IPS DF 6.9 (cell line): ENCODE results near the gene GRM4.

Source experiments
- DNase-seq: peaks from one replicate; pipeline ENCODE4 v3.0.0-alpha.2; 2013; ENCODE audit warnings: low read depth, low spot score
- H3K27ac ChIP-seq: one replicate; pipeline ENCODE4 v1.5.1; 2013; ENCODE audit warnings: low read length, control low read depth
- H3K27me3 ChIP-seq: 2 replicates; pipeline ENCODE4 v1.6.1; 2013; ENCODE audit warnings: mild to moderate bottlenecking, low read length; ENCODE audit not compliant: control insufficient read depth, insufficient read depth
- H3K36me3 ChIP-seq: 2 replicates; pipeline ENCODE4 v1.6.1; 2013; ENCODE audit warnings: low read length; ENCODE audit not compliant: control insufficient read depth, insufficient read depth
- H3K4me1 ChIP-seq: 2 replicates; pipeline ENCODE4 v1.6.1; 2013; ENCODE audit warnings: low read length; ENCODE audit not compliant: control insufficient read depth, insufficient read depth
- H3K4me3 ChIP-seq: 2 replicates; pipeline ENCODE4 v1.5.1; 2013; ENCODE audit warnings: mild to moderate bottlenecking, low read length
- H3K9me3 ChIP-seq: 2 replicates; pipeline ENCODE4 v1.6.1; 2013; ENCODE audit warnings: low read length, inconsistent platforms; ENCODE audit not compliant: control insufficient read depth, insufficient read depth
- WGBS: extraction: QIAGEN DNeasy Blood & Tissue Kit; methylation state at CpG from one replicate; pipeline ENCODE4 v1.1.7; 2013; ENCODE audit warnings: mixed read lengths, missing lambda C conversion rate; ENCODE audit not compliant: insufficient read length, insufficient coverage; 5-methylcytosine and 5-hydroxymethylcytosine counted together

Gene GRM4

GRCh38 chr6:34140075-34140474 lies 5.8 kb downstream of the GRM4 start:
- Histone ChIP-seq H3K9me3 (no peaks in the 10 kb centered on the region), H3K36me3 (no peaks in the 10 kb centered on the region), H3K27ac (no peak overlapping the region), H3K4me3 (no peak overlapping the region), H3K4me1 (peaks cover 22% of the 10 kb centered on the region), H3K27me3 (no peaks in the 10 kb centered on the region; the same call in 1 of the 2 replicates)
- no CpG with 5 or more reads among the region's 5 CpGs for WGBS
- no peak for DNase-seq

- peaks cover 24% of the 10 kb centered on the region for H3K4me1 ChIP-seq
- no peak for DNase-seq
- H3K27me3 ChIP-seq = no peaks in the 10 kb centered on the region; the same call in 1 of the 2 replicates
- no peak overlapping the region for H3K27ac ChIP-seq
- H3K36me3 ChIP-seq = no peaks in the 10 kb centered on the region
- no peak overlapping the region for H3K4me3 ChIP-seq
- no peaks in the 10 kb centered on the region for H3K9me3 ChIP-seq
- no CpG with 5 or more reads among the region's 5 CpGs for WGBS
These were observed 6.9 kb downstream of the GRM4 start for GRCh38 chr6:34138914-34139510.

- H3K27ac ChIP-seq = no peak overlapping the region
- WGBS = no CpG with 5 or more reads among the region's 4 CpGs
- no peak for DNase-seq
- no peaks in the 10 kb centered on the region for H3K36me3 ChIP-seq
- no peak overlapping the region for H3K4me3 ChIP-seq
- peaks cover 18% of the 10 kb centered on the region for H3K4me1 ChIP-seq
- no peaks in the 10 kb centered on the region for H3K9me3 ChIP-seq
- H3K27me3 ChIP-seq = no peaks in the 10 kb centered on the region
These were observed 7.7 kb downstream of the GRM4 start for GRCh38 chr6:34138191-34138590.

DNA sequence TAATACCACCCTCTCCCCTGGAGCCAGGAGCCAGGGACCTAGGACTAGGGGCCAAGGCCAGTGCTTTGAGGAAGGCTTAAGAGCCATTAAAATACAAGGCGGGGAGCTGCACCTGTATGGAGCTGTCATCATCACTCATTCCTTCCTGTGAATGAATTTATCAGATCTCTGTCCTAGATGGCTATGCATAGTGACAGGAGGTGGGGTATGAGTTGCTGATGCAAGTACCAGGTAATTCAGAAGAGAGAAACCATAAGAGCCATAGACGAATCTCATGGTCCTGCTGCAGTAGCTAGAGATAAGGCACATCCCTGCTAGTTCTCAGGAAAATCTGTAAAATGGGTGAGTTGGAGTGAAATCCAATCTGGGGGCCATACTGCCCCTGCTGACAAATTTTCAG lies 10.3 kb downstream of the GRM4 start:
- Histone ChIP-seq H3K27me3 (no peaks in the 10 kb centered on the region), H3K36me3 (no peaks in the 10 kb centered on the region), H3K4me1 (peaks cover 24% of the 10 kb centered on the region), H3K4me3 (no peak overlapping the region), H3K27ac (no peak overlapping the region), H3K9me3 (no peaks in the 10 kb centered on the region)
- no CpG with 5 or more reads among the region's 2 CpGs for WGBS
- no peak for DNase-seq

DNA sequence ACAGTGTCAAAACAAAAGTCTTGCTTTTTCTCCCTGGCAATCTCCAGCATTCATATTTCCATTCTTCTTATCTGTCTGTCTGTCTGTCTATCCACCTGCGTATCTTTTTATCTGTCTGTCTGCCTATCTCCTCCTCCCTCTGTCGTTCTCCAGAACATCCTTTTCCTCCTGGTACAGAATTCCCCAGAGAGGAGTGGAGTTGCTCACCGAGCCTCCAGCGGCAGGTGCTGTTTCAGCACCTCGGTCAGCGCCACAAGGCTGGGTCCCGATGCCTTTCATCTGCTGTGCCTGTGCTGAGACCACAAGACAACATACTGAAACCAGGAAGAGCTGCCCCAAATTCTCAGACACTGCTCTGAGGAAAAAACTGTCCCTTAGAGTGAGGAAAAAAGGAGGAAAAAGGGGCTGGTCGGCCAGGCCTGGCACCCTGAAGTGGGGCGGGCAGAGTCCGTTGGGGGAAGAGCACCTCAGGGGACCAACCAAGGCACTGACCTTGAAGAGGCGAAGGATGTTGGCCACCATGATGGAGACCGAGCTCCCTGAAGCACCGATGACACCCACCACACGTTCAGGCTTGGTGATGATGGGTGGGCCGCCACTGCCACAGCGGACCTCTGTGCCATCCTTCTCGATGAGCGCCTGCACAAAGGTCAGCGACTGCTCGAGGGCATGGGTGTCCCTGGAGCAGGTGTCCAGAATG lies 13.3 kb downstream of the GRM4 start:
- no CpG with 5 or more reads among the region's 20 CpGs for WGBS
- Histone ChIP-seq H3K4me3 (no peak overlapping the region), H3K27ac (no peak overlapping the region), H3K4me1 (peaks cover 22% of the 10 kb centered on the region), H3K36me3 (no peaks in the 10 kb centered on the region), H3K9me3 (no peaks in the 10 kb centered on the region), H3K27me3 (no peaks in the 10 kb centered on the region)
- DNase-seq = no peak

GRCh38 chr6:34131326-34132290 lies 14.3 kb downstream of the GRM4 start:
- Histone ChIP-seq H3K9me3 (no peaks in the 10 kb centered on the region), H3K27ac (peak overlapping the region; percentile 11), H3K4me3 (no peak overlapping the region), H3K36me3 (no peaks in the 10 kb centered on the region), H3K4me1 (peaks cover 22% of the 10 kb centered on the region), H3K27me3 (no peaks in the 10 kb centered on the region)
- no CpG with 5 or more reads among the region's 11 CpGs for WGBS
- no peak for DNase-seq

- Histone ChIP-seq H3K27me3 (no peaks in the 10 kb centered on the region), H3K36me3 (no peaks in the 10 kb centered on the region), H3K4me1 (peaks cover 22% of the 10 kb centered on the region), H3K9me3 (no peaks in the 10 kb centered on the region), H3K4me3 (no peak overlapping the region), H3K27ac (no peak overlapping the region)
- DNase-seq = no peak
- WGBS = no CpG with 5 or more reads among the region's 5 CpGs
These were observed 15.0 kb downstream of the GRM4 start for GRCh38 chr6:34130862-34131261.

- no peak overlapping the region for H3K27ac ChIP-seq
These were observed 16.1 kb downstream of the GRM4 start for GRCh38 chr6:34129753-34130152.

GRCh38 chr6:34128045-34128444 lies 17.8 kb downstream of the GRM4 start:
- no peak overlapping the region for H3K4me3 ChIP-seq
- no peak for DNase-seq
- WGBS = no CpG with 5 or more reads among the region's 13 CpGs
- peaks cover 22% of the 10 kb centered on the region for H3K4me1 ChIP-seq
- H3K9me3 ChIP-seq = no peaks in the 10 kb centered on the region
- H3K27ac ChIP-seq = no peak overlapping the region
- no peaks in the 10 kb centered on the region for H3K27me3 ChIP-seq
- H3K36me3 ChIP-seq = no peaks in the 10 kb centered on the region

More at GRCh38 chr6:34129753-34130152, 16.1 kb downstream of the GRM4 start:
- no CpG with 5 or more reads among the region's 5 CpGs for WGBS
- H3K4me3 ChIP-seq = no peak overlapping the region
- no peaks in the 10 kb centered on the region for H3K9me3 ChIP-seq
- peaks cover 22% of the 10 kb centered on the region for H3K4me1 ChIP-seq
- H3K36me3 ChIP-seq = no peaks in the 10 kb centered on the region
- no peaks in the 10 kb centered on the region for H3K27me3 ChIP-seq
- DNase-seq = no peak

GRCh38 chr6:34126419-34126818 lies 19.5 kb downstream of the GRM4 start:
- Histone ChIP-seq H3K27ac (no peak overlapping the region), H3K9me3 (no peaks in the 10 kb centered on the region), H3K4me3 (no peak overlapping the region), H3K4me1 (peaks cover 18% of the 10 kb centered on the region), H3K27me3 (no peaks in the 10 kb centered on the region), H3K36me3 (no peaks in the 10 kb centered on the region)
- no peak for DNase-seq
- WGBS = no CpG with 5 or more reads among the region's 3 CpGs
